GM21786 (cell line): ENCODE data around the gene ASB11.
"Not testable (repeated sequence)": the region's sequence is repeated elsewhere in the genome, so short reads cannot be mapped to it uniquely, and the experiment has no call there.

Experiments used
- ATAC-seq: cut with Tn5 transposase; IDR thresholded peaks from one replicate; pipeline ENCODE4 v1.9.1; 2021; ENCODE audit not compliant: unreplicated experiment

Gene ASB11

GRCh38 chrX:15310117-15310516 lies 5.3 kb downstream of the ASB11 start:
- ATAC-seq, result no peak

GRCh38 chrX:15305899-15306298 lies 9.5 kb downstream of the ASB11 start:
- ATAC-seq, result not testable (repeated sequence)

GRCh38 chrX:15301924-15302323 lies 13.5 kb downstream of the ASB11 start:
- ATAC-seq, result peak; percentile 62

- ATAC-seq, result no peak
Observed at GRCh38 chrX:15299941-15300851, 15.2 kb downstream of the ASB11 start.

- ATAC-seq, result no peak
Observed at GRCh38 chrX:15298780-15299179, 16.7 kb downstream of the ASB11 start.

- no peak for ATAC-seq
Observed at GRCh38 chrX:15298201-15298600, 17.2 kb downstream of the ASB11 start.

DNA sequence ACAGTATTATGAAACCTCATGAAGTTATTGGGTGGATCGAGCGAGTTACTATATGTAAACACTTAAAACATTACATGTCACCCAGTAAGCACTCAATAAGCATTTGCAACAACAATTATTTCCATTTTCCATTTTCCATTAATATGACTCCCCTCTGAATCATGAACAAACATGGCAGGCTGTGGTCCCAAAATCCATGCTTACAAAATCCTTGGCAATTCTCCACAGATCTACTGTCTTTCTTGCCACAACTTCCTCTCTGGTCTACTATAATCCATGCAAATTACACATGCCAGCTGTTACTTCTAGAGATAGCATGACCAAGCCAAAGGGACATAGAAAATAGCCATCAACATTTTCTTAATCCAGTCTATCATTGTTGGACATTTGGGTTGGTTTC lies 22.0 kb downstream of the ASB11 start:
- no peak for ATAC-seq

GRCh38 chrX:15292861-15293260 lies 22.6 kb downstream of the ASB11 start:
- no peak for ATAC-seq

DNA sequence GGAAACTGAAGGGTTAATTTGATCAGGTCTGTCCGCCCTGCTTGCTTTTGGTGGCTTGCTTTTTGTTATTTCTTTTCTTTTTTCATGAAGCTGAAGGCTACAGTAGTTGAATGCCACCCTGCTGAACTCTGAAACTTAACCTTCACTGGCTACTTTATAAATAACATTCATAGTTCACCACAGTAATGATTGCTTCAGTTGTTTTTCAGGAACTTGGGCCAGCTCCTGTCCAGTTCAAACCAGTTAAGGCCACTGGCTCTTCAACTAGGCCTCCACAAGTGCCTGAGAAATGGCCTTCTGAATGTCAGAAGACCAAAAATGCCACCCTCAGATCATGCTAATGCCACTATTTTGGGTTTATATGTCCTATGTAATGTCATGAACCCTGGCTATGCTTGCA lies 37.8 kb downstream of the ASB11 start:
- ATAC-seq, result no peak

- no peak for ATAC-seq
Observed at GRCh38 chrX:15274946-15275345, 40.5 kb downstream of the ASB11 start.

- ATAC-seq, result not testable (repeated sequence)
Observed at GRCh38 chrX:15273275-15273674, 42.2 kb downstream of the ASB11 start.

- no peak for ATAC-seq
Observed at GRCh38 chrX:15271757-15272156, 43.7 kb downstream of the ASB11 start.

DNA sequence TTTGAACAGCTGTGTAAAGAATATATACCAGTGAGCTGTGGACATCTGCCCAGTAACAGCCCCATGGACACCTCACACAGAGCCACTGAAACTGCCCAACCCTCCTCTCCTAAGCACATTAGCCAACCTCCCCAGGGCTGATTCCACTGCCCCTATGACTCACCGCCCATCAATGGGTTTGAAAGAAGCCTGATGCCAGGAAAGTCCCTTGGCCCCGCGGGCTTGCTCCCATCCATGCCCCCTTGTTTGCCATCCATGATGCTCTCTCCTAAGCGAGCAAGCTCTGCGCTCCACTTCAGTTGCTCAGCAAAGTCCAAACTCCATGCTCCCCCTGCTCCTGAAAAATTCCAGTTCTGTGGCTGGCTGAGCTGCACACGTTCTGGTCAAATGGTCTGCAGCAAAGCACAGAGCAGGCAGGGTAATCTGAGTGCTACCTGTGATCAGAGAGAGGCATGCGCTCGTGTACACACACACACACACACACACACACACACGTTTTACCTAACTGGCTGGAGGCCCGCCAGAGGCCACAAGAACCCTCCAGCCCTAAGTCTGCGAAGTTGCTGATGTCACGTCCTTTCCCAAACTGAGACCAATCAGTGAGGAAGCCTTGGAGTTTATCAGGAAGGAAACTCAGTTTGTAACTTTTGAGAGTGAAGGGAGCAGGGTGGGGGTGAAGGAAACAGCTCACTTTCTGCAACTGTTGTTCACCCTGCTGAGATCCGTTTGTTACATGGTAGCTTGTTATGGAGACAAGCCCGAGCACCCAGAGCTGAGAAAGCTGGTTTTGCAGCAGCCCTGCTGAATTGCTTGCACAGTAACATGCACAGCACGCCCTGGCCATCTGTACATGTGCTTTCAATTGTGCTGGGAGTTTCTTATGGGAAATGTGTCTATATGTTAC lies 45.6 kb downstream of the ASB11 start, which contains the start of gene ASB9:
Gene ASB9 (minus strand): TSS at position 466 of the 904 bp plus-strand sequence. CDS start 209 bp downstream, at position 257.
- peak; percentile 81 for ATAC-seq

DNA sequence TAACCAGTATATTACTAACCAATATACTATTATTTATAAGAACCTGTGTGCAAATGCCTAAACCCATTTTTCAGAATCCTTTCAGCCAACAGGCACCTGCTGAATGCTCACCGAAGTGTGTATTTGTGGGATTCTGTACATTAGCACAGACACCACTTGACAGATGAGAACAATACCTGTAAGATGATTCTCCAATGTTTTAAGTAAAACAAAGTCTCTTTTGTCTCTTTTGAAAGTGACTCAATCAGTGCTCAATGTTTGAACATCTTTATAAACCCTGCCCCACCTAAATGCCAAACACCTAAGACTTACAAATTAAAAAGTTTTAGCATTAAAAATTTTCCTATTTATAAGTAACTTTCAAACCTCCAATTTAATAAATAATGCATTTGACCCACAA lies 46.3 kb downstream of the ASB11 start:
- no peak for ATAC-seq

GRCh38 chrX:15254852-15255251 lies 60.6 kb downstream of the ASB11 start:
- ATAC-seq, result no peak

GRCh38 chrX:15245896-15246295 lies 69.5 kb downstream of the ASB11 start:
- ATAC-seq, result no peak

DNA sequence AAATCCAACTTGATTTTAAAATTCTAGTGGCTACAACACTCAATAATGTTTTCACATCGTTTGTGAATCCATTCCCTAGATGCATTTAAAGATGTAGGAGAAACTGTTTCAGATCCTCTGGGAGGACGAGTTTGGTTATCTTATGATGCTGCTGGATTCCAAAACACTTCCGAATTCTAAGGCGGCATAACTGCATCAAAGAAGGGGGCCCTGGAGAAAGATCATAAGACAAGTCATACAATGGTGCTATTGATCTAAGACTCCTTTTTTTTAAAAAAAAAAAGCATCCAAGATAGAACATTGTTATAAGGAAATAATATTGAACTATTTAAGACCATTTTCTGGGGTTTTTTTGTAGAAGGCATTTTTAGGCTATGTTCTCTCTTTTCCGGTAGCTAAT lies 71.0 kb downstream of the ASB11 start:
- no peak for ATAC-seq

- no peak for ATAC-seq
Observed at GRCh38 chrX:15242899-15243555, 72.4 kb downstream of the ASB11 start.

DNA sequence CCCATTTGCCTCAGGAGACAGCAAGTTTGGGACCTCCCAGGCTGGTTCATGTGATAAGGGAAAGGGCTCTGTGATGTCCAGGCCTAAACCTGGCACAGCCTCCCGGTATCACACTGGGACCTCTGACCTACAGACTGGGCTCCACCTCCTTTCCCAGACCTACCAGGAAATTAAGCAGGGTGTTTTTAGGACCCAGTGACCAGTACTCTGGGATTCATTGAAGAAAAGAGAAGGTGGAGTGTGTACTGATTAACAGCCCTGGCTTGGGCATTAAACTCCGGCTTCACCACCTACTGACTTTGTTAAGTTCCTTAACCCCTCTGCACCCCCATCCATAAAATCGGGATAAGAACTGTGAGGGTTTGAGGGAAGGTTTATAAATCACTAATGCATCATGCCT lies 74.1 kb downstream of the ASB11 start:
- no peak for ATAC-seq

- no peak for ATAC-seq
Observed at GRCh38 chrX:15240414-15240813, 75.0 kb downstream of the ASB11 start.

DNA sequence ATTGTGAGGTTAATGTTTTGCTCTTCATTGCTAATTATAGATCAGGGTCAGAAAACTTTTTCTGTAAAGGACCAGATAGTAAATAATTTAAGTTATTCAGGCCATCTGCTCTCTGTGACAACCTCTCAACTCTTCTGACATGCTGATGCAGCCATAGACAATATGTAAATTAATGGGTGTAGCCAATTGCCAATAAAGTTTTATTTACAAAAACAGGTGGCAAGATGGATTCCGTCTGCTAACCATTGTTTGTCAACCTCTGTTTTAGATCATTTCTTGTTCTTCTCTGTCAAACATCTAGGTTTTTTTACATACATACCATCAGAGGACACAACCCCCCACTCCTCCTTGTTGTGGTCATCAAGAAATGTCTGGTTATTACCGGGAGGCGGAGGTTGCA lies 79.3 kb downstream of the ASB11 start:
- ATAC-seq, result no peak
